Liver (tissue), 3 donors: ENCODE measurements around the gene TMEM179.
A peak's percentile ranks its signal among the peaks of the same experiment; 100 is the strongest.

Source experiments
- CTCF ChIP-seq: fragments of 150-350 bp; IDR thresholded peaks from 2 replicates; pipeline ENCODE4 v1.5.1; 2017; ENCODE audit warnings: improper control_type of control experiment, low read depth, low read length; ENCODE audit not compliant: missing input control
- EGR1 ChIP-seq, 2 donors: IDR thresholded peaks; 2 replicates each; pipeline ENCODE4 v1.6.1; 2016 to 2018; ENCODE audit warnings: antibody characterized with exemption in 2 of 2, low read depth in 2 of 2
- MAX ChIP-seq: IDR thresholded peaks from 2 replicates; pipeline ENCODE4 v1.6.1; 2016; ENCODE audit warnings: antibody characterized with exemption
- RAD21 ChIP-seq, 2 donors: IDR thresholded peaks; 2 replicates each; pipeline ENCODE4 v1.6.1; 2016; ENCODE audit warnings: antibody characterized with exemption in 2 of 2, mild to moderate bottlenecking in 2 of 2
- SP1 ChIP-seq: IDR thresholded peaks from 2 replicates; pipeline ENCODE4 v1.6.1; 2018; ENCODE audit warnings: antibody characterized with exemption, mild to moderate bottlenecking
- TAF1 ChIP-seq: conservative IDR thresholded peaks from 2 replicates; pipeline ENCODE4 v1.6.1; 2016; ENCODE audit warnings: antibody characterized with exemption, mild to moderate bottlenecking
- YY1 ChIP-seq: IDR thresholded peaks from 2 replicates; pipeline ENCODE4 v1.6.1; 2016; ENCODE audit warnings: antibody characterized with exemption, mild to moderate bottlenecking
- TF ChIP-seq, protein P1 (sequence below): IDR thresholded peaks from 2 replicates; pipeline ENCODE4 v1.6.1; 2016; ENCODE audit warnings: antibody characterized with exemption
- TF ChIP-seq, protein P2 (sequence below): IDR thresholded peaks from 2 replicates; pipeline ENCODE4 v1.6.1; 2016; ENCODE audit warnings: antibody characterized with exemption
- donor health status: healthy.
- donor health status: healthy.

GRCh38 chr14:104563742-104564615 is 40.6 kb downstream of the TMEM179 start:
- TF ChIP-seq CTCF (peak; percentile 81), MAX (no peak), SP1 (no peak), EGR1 (IDR thresholded peaks at IDR 0.05; ENCODE audit: low read depth in 2 of 2) (no peak), YY1 (no peak), TAF1 (no peak), RAD21 (IDR thresholded peaks at IDR 0.05) (peak; percentile 92 to 95)
- TF ChIP-seq, protein P1, sequence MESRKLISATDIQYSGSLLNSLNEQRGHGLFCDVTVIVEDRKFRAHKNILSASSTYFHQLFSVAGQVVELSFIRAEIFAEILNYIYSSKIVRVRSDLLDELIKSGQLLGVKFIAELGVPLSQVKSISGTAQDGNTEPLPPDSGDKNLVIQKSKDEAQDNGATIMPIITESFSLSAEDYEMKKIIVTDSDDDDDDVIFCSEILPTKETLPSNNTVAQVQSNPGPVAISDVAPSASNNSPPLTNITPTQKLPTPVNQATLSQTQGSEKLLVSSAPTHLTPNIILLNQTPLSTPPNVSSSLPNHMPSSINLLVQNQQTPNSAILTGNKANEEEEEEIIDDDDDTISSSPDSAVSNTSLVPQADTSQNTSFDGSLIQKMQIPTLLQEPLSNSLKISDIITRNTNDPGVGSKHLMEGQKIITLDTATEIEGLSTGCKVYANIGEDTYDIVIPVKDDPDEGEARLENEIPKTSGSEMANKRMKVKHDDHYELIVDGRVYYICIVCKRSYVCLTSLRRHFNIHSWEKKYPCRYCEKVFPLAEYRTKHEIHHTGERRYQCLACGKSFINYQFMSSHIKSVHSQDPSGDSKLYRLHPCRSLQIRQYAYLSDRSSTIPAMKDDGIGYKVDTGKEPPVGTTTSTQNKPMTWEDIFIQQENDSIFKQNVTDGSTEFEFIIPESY, result no peak
- TF ChIP-seq, protein P2, sequence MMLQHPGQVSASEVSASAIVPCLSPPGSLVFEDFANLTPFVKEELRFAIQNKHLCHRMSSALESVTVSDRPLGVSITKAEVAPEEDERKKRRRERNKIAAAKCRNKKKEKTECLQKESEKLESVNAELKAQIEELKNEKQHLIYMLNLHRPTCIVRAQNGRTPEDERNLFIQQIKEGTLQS, result no peak
